Measurements from ENCODE around the gene TRMT44.

The TRMT44 gene

GRCh38 chr4:8435656-8436121 is 4.9 kb upstream of the TRMT44 start:
- DNase-seq (ENCODE audit: low read depth in 3 of 3), result peak in 1 of 3 experiments; percentile 25

GRCh38 chr4:8437281-8437680 is 3.3 kb upstream of the TRMT44 start:
- DNase-seq (ENCODE audit: low read depth in 3 of 3), result no peak

GRCh38 chr4:8438743-8439142 is 1.8 kb upstream of the TRMT44 start:
- DNase-seq (ENCODE audit: low read depth in 3 of 3), result no peak

- no peak for DNase-seq (ENCODE audit: low read depth in 3 of 3)
Measured at GRCh38 chr4:8439168-8439567, 1.4 kb upstream of the TRMT44 start.

- no peak for DNase-seq (ENCODE audit: low read depth in 3 of 3)
Measured at GRCh38 chr4:8439914-8440491, 574 bp upstream of the TRMT44 start.

GRCh38 chr4:8441499-8442091 is 1.0 kb downstream of the TRMT44 start:
- DNase-seq (ENCODE audit: low read depth in 3 of 3), result no peak

GRCh38 chr4:8442596-8443358 is 2.2 kb downstream of the TRMT44 start:
- DNase-seq (ENCODE audit: low read depth in 3 of 3), result no peak

- no peak for DNase-seq (ENCODE audit: low read depth in 3 of 3)
Measured at GRCh38 chr4:8443801-8444200, 3.2 kb downstream of the TRMT44 start.

GRCh38 chr4:8446122-8446521 is 5.5 kb downstream of the TRMT44 start:
- no peak for DNase-seq (ENCODE audit: low read depth in 3 of 3)

- DNase-seq (ENCODE audit: low read depth in 3 of 3), result no peak
Measured at GRCh38 chr4:8451440-8452182, 11.0 kb downstream of the TRMT44 start.

GRCh38 chr4:8453957-8454356 is 13.4 kb downstream of the TRMT44 start:
- DNase-seq (ENCODE audit: low read depth in 3 of 3), result no peak

- DNase-seq (ENCODE audit: low read depth in 3 of 3), result no peak
Measured at GRCh38 chr4:8457646-8458252, 17.2 kb downstream of the TRMT44 start.

GRCh38 chr4:8459867-8460445 is 19.4 kb downstream of the TRMT44 start:
- no peak for DNase-seq (ENCODE audit: low read depth in 3 of 3)

- DNase-seq (ENCODE audit: low read depth in 3 of 3), result no peak
Measured at GRCh38 chr4:8461086-8461485, 20.5 kb downstream of the TRMT44 start.

- DNase-seq (ENCODE audit: low read depth in 3 of 3), result no peak
Measured at GRCh38 chr4:8461616-8462015, 21.0 kb downstream of the TRMT44 start.

GRCh38 chr4:8463811-8464210 is 23.2 kb downstream of the TRMT44 start:
- DNase-seq (ENCODE audit: low read depth in 3 of 3), result no peak

- no peak for DNase-seq (ENCODE audit: low read depth in 3 of 3)
Measured at GRCh38 chr4:8464381-8464780, 23.8 kb downstream of the TRMT44 start.

GRCh38 chr4:8465615-8466611 is 25.3 kb downstream of the TRMT44 start:
- no peak for DNase-seq (ENCODE audit: low read depth in 3 of 3)

- DNase-seq (ENCODE audit: low read depth in 3 of 3), result no peak
Measured at GRCh38 chr4:8467016-8467415, 26.4 kb downstream of the TRMT44 start.
